ENCODE data around the gene SMYD5. TPM values are rescaled to one million over a fixed set of nuclear protein-coding genes. Genes with fewer than 3 reads are reported as not detected.

SMYD5 gene
- total RNA-seq, 4 donors from 2014 or later = 5.1 to 46.2 (median 15.6) TPM

GRCh38 chr2:73264783-73265182 lies 50.7 kb downstream of the SMYD5 start:
- TF ChIP-seq CTCF (IDR thresholded peaks at IDR 0.05) = no peak
- TF ChIP-seq POLR2A (IDR thresholded peaks at IDR 0.05) = no peak
- Histone ChIP-seq H3K27me3 (peaks cover 0 to 4% of the 10 kb centered on the region in 2 donors), H3K9me3 (no peaks in the 10 kb centered on the region), H3K4me1 (peaks cover 0 to 14% (median 0%) of the 10 kb centered on the region in 4 donors), H3K27ac (no peak overlapping the region), H3K36me3 (no peaks in the 10 kb centered on the region), H3K4me3 (no peak overlapping the region)
- DNase-seq = no peak

- H3K27me3 ChIP-seq = peaks cover 0 to 4% of the 10 kb centered on the region in 2 donors
- H3K4me1 ChIP-seq = peaks cover 0 to 14% (median 0%) of the 10 kb centered on the region in 4 donors
- DNase-seq = no peak
- no peak for TF ChIP-seq POLR2A (IDR thresholded peaks at IDR 0.05)
- no peak for TF ChIP-seq CTCF (IDR thresholded peaks at IDR 0.05)
- H3K36me3 ChIP-seq = no peaks in the 10 kb centered on the region
- no peak overlapping the region for H3K4me3 ChIP-seq
- no peaks in the 10 kb centered on the region for H3K9me3 ChIP-seq
- no peak overlapping the region for H3K27ac ChIP-seq
Observed at GRCh38 chr2:73265298-73266060, 51.4 kb downstream of the SMYD5 start.

GRCh38 chr2:73266061-73266901 lies 52.2 kb downstream of the SMYD5 start:
- Histone ChIP-seq H3K4me1 (peaks cover 0 to 14% (median 0%) of the 10 kb centered on the region in 4 donors), H3K27me3 (peaks cover 0 to 4% of the 10 kb centered on the region in 2 donors), H3K27ac (no peak overlapping the region), H3K4me3 (no peak overlapping the region), H3K36me3 (no peaks in the 10 kb centered on the region), H3K9me3 (no peaks in the 10 kb centered on the region)
- no peak for DNase-seq
- no peak for TF ChIP-seq CTCF (IDR thresholded peaks at IDR 0.05)
- TF ChIP-seq POLR2A (IDR thresholded peaks at IDR 0.05) = no peak

- peaks cover 0 to 4% of the 10 kb centered on the region in 2 donors for H3K27me3 ChIP-seq
Observed at GRCh38 chr2:73267008-73267407, 53.0 kb downstream of the SMYD5 start.

GRCh38 chr2:73268366-73268829 lies 54.4 kb downstream of the SMYD5 start:
- Histone ChIP-seq H3K4me1 (peaks cover 0 to 14% (median 0%) of the 10 kb centered on the region in 4 donors), H3K9me3 (no peaks in the 10 kb centered on the region), H3K36me3 (no peaks in the 10 kb centered on the region), H3K27me3 (peaks cover 0 to 4% of the 10 kb centered on the region in 2 donors), H3K27ac (peak overlapping the region in 2 of 4 donors; percentile 50 to 68), H3K4me3 (peak overlapping the region in 2 of 4 donors; percentile 42 to 59)
- no peak for TF ChIP-seq POLR2A (IDR thresholded peaks at IDR 0.05)
- TF ChIP-seq CTCF (IDR thresholded peaks at IDR 0.05) = no peak
- no peak for DNase-seq

More at GRCh38 chr2:73267008-73267407, 53.0 kb downstream of the SMYD5 start:
- H3K9me3 ChIP-seq = no peaks in the 10 kb centered on the region
- H3K36me3 ChIP-seq = no peaks in the 10 kb centered on the region
- peaks cover 0 to 14% (median 0%) of the 10 kb centered on the region in 4 donors for H3K4me1 ChIP-seq
- no peak for DNase-seq
- H3K4me3 ChIP-seq = no peak overlapping the region
- no peak overlapping the region for H3K27ac ChIP-seq
- TF ChIP-seq POLR2A (IDR thresholded peaks at IDR 0.05) = no peak

Data from Peyer's patch (tissue), 4 donors.